ENCODE results near the gene GPHN.

GPHN gene

DNA sequence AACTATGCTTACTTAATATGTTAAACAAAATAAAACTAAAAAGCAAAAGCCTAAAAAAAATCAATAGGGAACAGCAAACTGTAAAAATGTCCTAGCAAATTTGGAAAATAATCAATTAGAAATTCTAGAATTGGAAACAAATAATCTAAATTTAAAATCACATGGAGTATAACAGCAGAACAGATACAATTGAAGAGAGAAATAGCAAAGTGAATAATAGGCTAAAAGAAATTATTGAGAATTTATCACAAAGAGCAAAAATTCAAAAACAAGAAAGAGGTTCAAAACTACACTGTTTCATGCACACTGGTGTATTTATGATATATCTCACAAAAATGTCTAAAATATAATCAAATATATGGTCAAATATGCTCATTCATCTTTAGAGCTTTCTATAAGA lies 231.9 kb downstream of the GPHN start:
- no peak overlapping the region for H3K18ac ChIP-seq (ENCODE audit: low read length)
- no peak overlapping the region for H4K91ac ChIP-seq (ENCODE audit: low read depth, low read length)
- no peak overlapping the region for H3K27ac ChIP-seq (ENCODE audit: low read depth, low read length)
- no peak overlapping the region for H3K23ac ChIP-seq (ENCODE audit: low read length)
- no peaks in the 10 kb centered on the region for H3K79me2 ChIP-seq (ENCODE audit: control insufficient read depth, insufficient read depth, low read length, poor library complexity)
- H3K79me1 ChIP-seq (ENCODE audit: low read length), result no peaks in the 10 kb centered on the region
- H2BK120ac ChIP-seq (ENCODE audit: insufficient read depth, low read length, poor library complexity), result no peak overlapping the region
- no peak overlapping the region for H4K8ac ChIP-seq (ENCODE audit: low read depth, low read length)
- no peak overlapping the region for H3K4me2 ChIP-seq (ENCODE audit: low read length)
- no peak overlapping the region for H3K4ac ChIP-seq (ENCODE audit: low read depth, low read length)
- H2AK5ac ChIP-seq (ENCODE audit: low read length), result no peak overlapping the region
- no peak overlapping the region for H3K4me3 ChIP-seq (ENCODE audit: low read depth, low read length)
- no peaks in the 10 kb centered on the region for H3K4me1 ChIP-seq (ENCODE audit: control insufficient read depth in 1 of 2, insufficient read depth in 2 of 2, low read length in 2 of 2)
- no peaks in the 10 kb centered on the region for H3K27me3 ChIP-seq (ENCODE audit: insufficient read depth, low read length)
- H2BK12ac ChIP-seq (ENCODE audit: low read length), result no peak overlapping the region
- no peak overlapping the region for H3K9ac ChIP-seq (ENCODE audit: low read length)
- H2AFZ ChIP-seq (ENCODE audit: insufficient read depth, low read length, poor library complexity), result no peak overlapping the region
- DNase-seq, result no peak
- H3K36me3 ChIP-seq (ENCODE audit: control insufficient read depth in 1 of 2, insufficient read depth in 2 of 2, low read length in 2 of 2), result no peaks in the 10 kb centered on the region
- no peaks in the 10 kb centered on the region for H3K9me3 ChIP-seq (ENCODE audit: insufficient read depth, low read depth, low read length)
- no peak overlapping the region for H2BK5ac ChIP-seq (ENCODE audit: low read depth, low read length, poor library complexity)
- H3K14ac ChIP-seq (ENCODE audit: low read length), result no peak overlapping the region
- no peak overlapping the region for H4K12ac ChIP-seq (ENCODE audit: low read depth, low read length)

DNA sequence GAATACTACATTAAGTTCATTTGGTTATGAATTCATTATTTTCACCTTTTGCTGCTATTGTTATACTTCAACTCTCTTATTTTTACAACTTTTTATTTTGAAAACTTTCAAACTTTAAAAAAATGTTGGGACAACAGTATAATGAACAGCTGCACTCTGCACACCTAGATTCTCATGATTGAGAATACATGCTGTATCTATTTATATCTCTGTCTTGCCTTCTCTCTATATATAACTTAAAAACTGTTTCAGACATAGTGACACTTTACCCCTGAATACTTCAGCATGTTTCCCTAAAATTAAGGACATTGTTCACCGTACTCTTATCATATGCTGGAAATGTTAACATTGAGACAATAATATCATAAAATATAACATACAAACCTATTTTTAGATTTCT lies 237.1 kb downstream of the GPHN start:
- Histone ChIP-seq H3K4me1 (ENCODE audit: control insufficient read depth in 1 of 2, insufficient read depth in 2 of 2, low read length in 2 of 2) (no peaks in the 10 kb centered on the region), H3K4me3 (ENCODE audit: low read depth, low read length) (no peak overlapping the region), H3K27me3 (ENCODE audit: insufficient read depth, low read length) (no peaks in the 10 kb centered on the region), H4K12ac (ENCODE audit: low read depth, low read length) (no peak overlapping the region), H2AK5ac (ENCODE audit: low read length) (no peak overlapping the region), H2BK5ac (ENCODE audit: low read depth, low read length, poor library complexity) (no peak overlapping the region), H3K9me3 (ENCODE audit: insufficient read depth, low read depth, low read length) (no peaks in the 10 kb centered on the region), H3K79me2 (ENCODE audit: control insufficient read depth, insufficient read depth, low read length, poor library complexity) (no peaks in the 10 kb centered on the region), H3K79me1 (ENCODE audit: low read length) (no peaks in the 10 kb centered on the region), H3K9ac (ENCODE audit: low read length) (no peak overlapping the region), H2BK120ac (ENCODE audit: insufficient read depth, low read length, poor library complexity) (no peak overlapping the region), H3K4ac (ENCODE audit: low read depth, low read length) (no peak overlapping the region), H3K27ac (ENCODE audit: low read depth, low read length) (no peak overlapping the region), H4K91ac (ENCODE audit: low read depth, low read length) (no peak overlapping the region), H3K18ac (ENCODE audit: low read length) (no peak overlapping the region), H2AFZ (ENCODE audit: insufficient read depth, low read length, poor library complexity) (no peak overlapping the region), H2BK12ac (ENCODE audit: low read length) (no peak overlapping the region), H3K4me2 (ENCODE audit: low read length) (no peak overlapping the region), H3K36me3 (ENCODE audit: control insufficient read depth in 1 of 2, insufficient read depth in 2 of 2, low read length in 2 of 2) (no peaks in the 10 kb centered on the region), H4K8ac (ENCODE audit: low read depth, low read length) (no peak overlapping the region), H3K14ac (ENCODE audit: low read length) (no peak overlapping the region), H3K23ac (ENCODE audit: low read length) (no peak overlapping the region)
- WGBS (ENCODE audit: extremely low coverage, insufficient coverage, insufficient read length), result no CpG with 5 or more reads among the region's 1 CpG
- DNase-seq, result no peak

DNA sequence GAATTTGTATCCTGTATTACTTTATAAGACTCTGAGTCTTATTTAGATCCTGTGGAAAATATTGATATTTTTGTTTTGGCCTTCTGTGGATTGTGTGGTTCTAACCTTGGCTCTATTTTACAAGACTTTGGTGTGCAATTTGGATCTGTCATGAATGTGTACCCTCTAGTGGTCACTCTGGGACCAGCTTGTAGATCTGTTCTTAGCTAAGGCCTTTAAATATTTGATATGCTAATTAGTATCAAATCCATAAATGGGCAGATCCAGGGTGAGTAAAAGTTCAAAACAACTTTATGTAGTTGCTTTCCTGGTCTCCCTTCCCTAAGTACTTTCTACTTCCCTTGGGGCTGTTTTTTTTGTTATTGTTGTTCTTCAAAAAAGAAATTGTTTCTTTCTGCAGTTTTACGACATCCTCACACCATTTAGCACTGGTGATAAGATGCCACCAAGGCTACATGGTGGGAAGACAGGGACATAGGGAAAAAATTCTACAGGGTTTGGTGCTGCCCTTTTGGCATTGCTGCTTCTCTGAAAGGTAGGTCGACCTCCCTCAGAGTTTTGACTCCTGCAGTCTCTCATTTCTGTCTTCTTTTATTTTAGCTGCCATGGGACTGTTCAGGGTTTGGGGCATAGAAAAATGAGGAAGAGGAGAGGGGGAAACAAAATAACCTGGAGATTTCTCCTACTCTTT lies 238.5 kb downstream of the GPHN start:
- H3K9me3 ChIP-seq (ENCODE audit: insufficient read depth, low read depth, low read length), result no peaks in the 10 kb centered on the region
- no peaks in the 10 kb centered on the region for H3K27me3 ChIP-seq (ENCODE audit: insufficient read depth, low read length)
- no peak overlapping the region for H4K12ac ChIP-seq (ENCODE audit: low read depth, low read length)
- no peak overlapping the region for H2BK120ac ChIP-seq (ENCODE audit: insufficient read depth, low read length, poor library complexity)
- no peak overlapping the region for H3K18ac ChIP-seq (ENCODE audit: low read length)
- peak in 1 of 2 donors; percentile 21 for DNase-seq
- H3K27ac ChIP-seq (ENCODE audit: low read depth, low read length), result no peak overlapping the region
- H2BK12ac ChIP-seq (ENCODE audit: low read length), result no peak overlapping the region
- no peaks in the 10 kb centered on the region for H3K4me1 ChIP-seq (ENCODE audit: control insufficient read depth in 1 of 2, insufficient read depth in 2 of 2, low read length in 2 of 2)
- H3K79me1 ChIP-seq (ENCODE audit: low read length), result no peaks in the 10 kb centered on the region
- no peak overlapping the region for H3K14ac ChIP-seq (ENCODE audit: low read length)
- H3K4me3 ChIP-seq (ENCODE audit: low read depth, low read length), result no peak overlapping the region
- no peaks in the 10 kb centered on the region for H3K79me2 ChIP-seq (ENCODE audit: control insufficient read depth, insufficient read depth, low read length, poor library complexity)
- H3K36me3 ChIP-seq (ENCODE audit: control insufficient read depth in 1 of 2, insufficient read depth in 2 of 2, low read length in 2 of 2), result no peaks in the 10 kb centered on the region
- H3K4ac ChIP-seq (ENCODE audit: low read depth, low read length), result no peak overlapping the region
- no peak overlapping the region for H3K9ac ChIP-seq (ENCODE audit: low read length)
- H2BK5ac ChIP-seq (ENCODE audit: low read depth, low read length, poor library complexity), result no peak overlapping the region
- WGBS (ENCODE audit: extremely low coverage, insufficient coverage, insufficient read length), result no CpG with 5 or more reads among the region's 2 CpGs
- H4K8ac ChIP-seq (ENCODE audit: low read depth, low read length), result no peak overlapping the region
- no peak overlapping the region for H3K4me2 ChIP-seq (ENCODE audit: low read length)
- H2AFZ ChIP-seq (ENCODE audit: insufficient read depth, low read length, poor library complexity), result no peak overlapping the region
- H2AK5ac ChIP-seq (ENCODE audit: low read length), result no peak overlapping the region
- no peak overlapping the region for H3K23ac ChIP-seq (ENCODE audit: low read length)
- H4K91ac ChIP-seq (ENCODE audit: low read depth, low read length), result no peak overlapping the region

DNA sequence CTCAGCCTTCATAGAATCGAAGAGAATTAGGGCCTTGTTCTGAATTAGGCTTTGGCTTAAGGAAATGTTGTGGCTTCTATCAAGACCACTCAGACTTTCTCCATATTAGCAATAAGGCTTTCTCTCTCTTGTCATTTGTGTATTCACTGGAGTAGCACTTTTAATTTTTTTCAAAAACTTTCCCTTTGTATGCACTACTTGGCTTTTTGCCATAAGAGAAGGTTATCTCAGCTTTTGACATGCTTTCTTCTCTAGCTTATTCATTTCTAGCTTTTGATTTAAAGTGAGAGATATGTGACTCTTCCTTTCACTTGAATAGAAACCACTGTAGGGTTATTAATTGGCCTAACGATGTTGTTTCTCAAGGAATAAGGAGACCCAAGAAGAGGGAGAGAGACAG lies 244.2 kb downstream of the GPHN start:
- WGBS (ENCODE audit: extremely low coverage, insufficient coverage, insufficient read length), result no CpG with 5 or more reads among the region's 2 CpGs
- H3K9ac ChIP-seq (ENCODE audit: low read length), result no peak overlapping the region
- H3K79me2 ChIP-seq (ENCODE audit: control insufficient read depth, insufficient read depth, low read length, poor library complexity), result no peaks in the 10 kb centered on the region

More for the DNA sequence above, 244.2 kb downstream of the GPHN start:
- DNase-seq, result no peak
- no peak overlapping the region for H4K91ac ChIP-seq (ENCODE audit: low read depth, low read length)
- H3K4me3 ChIP-seq (ENCODE audit: low read depth, low read length), result no peak overlapping the region
- H3K18ac ChIP-seq (ENCODE audit: low read length), result no peak overlapping the region
- no peak overlapping the region for H4K8ac ChIP-seq (ENCODE audit: low read depth, low read length)
- H2BK120ac ChIP-seq (ENCODE audit: insufficient read depth, low read length, poor library complexity), result no peak overlapping the region
- H3K4ac ChIP-seq (ENCODE audit: low read depth, low read length), result no peak overlapping the region
- no peak overlapping the region for H2BK5ac ChIP-seq (ENCODE audit: low read depth, low read length, poor library complexity)
- H3K4me1 ChIP-seq (ENCODE audit: control insufficient read depth in 1 of 2, insufficient read depth in 2 of 2, low read length in 2 of 2), result no peaks in the 10 kb centered on the region
- H3K36me3 ChIP-seq (ENCODE audit: control insufficient read depth in 1 of 2, insufficient read depth in 2 of 2, low read length in 2 of 2), result no peaks in the 10 kb centered on the region
- no peak overlapping the region for H3K23ac ChIP-seq (ENCODE audit: low read length)
- H3K27me3 ChIP-seq (ENCODE audit: insufficient read depth, low read length), result no peaks in the 10 kb centered on the region
- H3K14ac ChIP-seq (ENCODE audit: low read length), result no peak overlapping the region
- no peaks in the 10 kb centered on the region for H3K9me3 ChIP-seq (ENCODE audit: insufficient read depth, low read depth, low read length)
- no peak overlapping the region for H2BK12ac ChIP-seq (ENCODE audit: low read length)
- H3K79me1 ChIP-seq (ENCODE audit: low read length), result no peaks in the 10 kb centered on the region
- no peak overlapping the region for H3K4me2 ChIP-seq (ENCODE audit: low read length)
- H2AFZ ChIP-seq (ENCODE audit: insufficient read depth, low read length, poor library complexity), result no peak overlapping the region
- H4K12ac ChIP-seq (ENCODE audit: low read depth, low read length), result no peak overlapping the region
- H2AK5ac ChIP-seq (ENCODE audit: low read length), result no peak overlapping the region
- no peak overlapping the region for H3K27ac ChIP-seq (ENCODE audit: low read depth, low read length)

Measured in trophoblast cell (in vitro differentiated cells and primary cell).